Measurements from ENCODE around the gene DOCK9. TPM values are rescaled to one million over a fixed set of nuclear protein-coding genes. Genes with fewer than 3 reads are reported as not detected.

DOCK9 gene
- total RNA-seq, 1 experiment from 2014 or later, result 30.5 TPM

- H3K27me3 ChIP-seq (ENCODE audit: control insufficient read depth, insufficient read depth, low read length), result no peaks in the 10 kb centered on the region
- in situ Hi-C loops (cut with HindIII; ENCODE audit: low pct_unique_long_range_greater_than_20kb, low sequenced_read_pairs) (no loop called here), intact Hi-C loops (cut with micrococcal nuclease; ENCODE audit: unreplicated experiment) (loop anchor here (10.0 kb wide), 1 partner anchor 149 kb away; no protein-coding TSS in a partner anchor)
- no peak for TF ChIP-seq CTCF (IDR thresholded peaks at IDR 0.05)
- H3K4me1 ChIP-seq (ENCODE audit: control insufficient read depth, insufficient read depth, low read length), result no peaks in the 10 kb centered on the region
- no TSS peak for BruUV-seq (replicated peaks)
- no peaks in the 10 kb centered on the region for H3K9me3 ChIP-seq (ENCODE audit: control insufficient read depth, insufficient read depth, low read depth, low read length)
- no peak overlapping the region for H3K4me3 ChIP-seq (ENCODE audit: low read depth in 2 of 2, low read length in 2 of 2)
- ATAC-seq (no peak), DNase-seq (ENCODE audit: low read depth, low spot score) (no peak)
- H3K36me3 ChIP-seq (ENCODE audit: control insufficient read depth, insufficient read depth, low read length), result no peaks in the 10 kb centered on the region
- no peak overlapping the region for H3K27ac ChIP-seq (ENCODE audit: low read length)
- CTCF ChIA-PET, result interaction anchor here (1.3 kb wide), 1 partner anchor 170 kb away, joined by 3 read pairs; no protein-coding TSS in a partner anchor
- POLR2A ChIA-PET, result no interaction called here
Observed at GRCh38 chr13:98843482-98843877, 134.4 kb downstream of the DOCK9 start.

- BruUV-seq (replicated peaks), result no TSS peak
- intact Hi-C loops (cut with micrococcal nuclease; ENCODE audit: unreplicated experiment), result loop anchor here (10.0 kb wide), 1 partner anchor 148 kb away; no protein-coding TSS in a partner anchor
- ChIA-PET CTCF (interaction anchor here (1.3 kb wide), 1 partner anchor 169 kb away, joined by 3 read pairs; no protein-coding TSS in a partner anchor), POLR2A (no interaction called here)
- no peak overlapping the region for H3K4me3 ChIP-seq (ENCODE audit: low read depth in 2 of 2, low read length in 2 of 2)
- no peaks in the 10 kb centered on the region for H3K9me3 ChIP-seq (ENCODE audit: control insufficient read depth, insufficient read depth, low read depth, low read length)
- H3K36me3 ChIP-seq (ENCODE audit: control insufficient read depth, insufficient read depth, low read length), result no peaks in the 10 kb centered on the region
- ATAC-seq (peak; percentile 88), DNase-seq (ENCODE audit: low read depth, low spot score) (peak; percentile 54)
- no peak overlapping the region for H3K27ac ChIP-seq (ENCODE audit: low read length)
- in situ Hi-C loops (cut with HindIII; ENCODE audit: low pct_unique_long_range_greater_than_20kb, low sequenced_read_pairs), result no loop called here
- no peak for TF ChIP-seq POLR2AphosphoS5 (IDR thresholded peaks at IDR 0.05; ENCODE audit: low read depth, low read length)
- TF ChIP-seq CTCF (IDR thresholded peaks at IDR 0.05), result peak; percentile 80
- H3K27me3 ChIP-seq (ENCODE audit: control insufficient read depth, insufficient read depth, low read length), result no peaks in the 10 kb centered on the region
- no peaks in the 10 kb centered on the region for H3K4me1 ChIP-seq (ENCODE audit: control insufficient read depth, insufficient read depth, low read length)
Observed at GRCh38 chr13:98842858-98843481, 134.9 kb downstream of the DOCK9 start.

GRCh38 chr13:98842070-98842469 is 135.8 kb downstream of the DOCK9 start:
- intact Hi-C loops (cut with micrococcal nuclease; ENCODE audit: unreplicated experiment), result loop anchor here (10.0 kb wide), 1 partner anchor 147 kb away; no protein-coding TSS in a partner anchor
- DNase-seq (ENCODE audit: low read depth, low spot score) (no peak), ATAC-seq (no peak)
- in situ Hi-C loops (cut with HindIII; ENCODE audit: low pct_unique_long_range_greater_than_20kb, low sequenced_read_pairs), result no loop called here
- CTCF ChIA-PET, result no interaction called here
- POLR2A ChIA-PET, result no interaction called here
- no peak overlapping the region for H3K4me3 ChIP-seq (ENCODE audit: low read depth in 2 of 2, low read length in 2 of 2)
- no TSS peak for BruUV-seq (replicated peaks)
- no peaks in the 10 kb centered on the region for H3K9me3 ChIP-seq (ENCODE audit: control insufficient read depth, insufficient read depth, low read depth, low read length)
- H3K27me3 ChIP-seq (ENCODE audit: control insufficient read depth, insufficient read depth, low read length), result no peaks in the 10 kb centered on the region
- H3K27ac ChIP-seq (ENCODE audit: low read length), result no peak overlapping the region
- no peak for TF ChIP-seq REST (IDR thresholded peaks at IDR 0.05; ENCODE audit: insufficient read depth in 1 of 2, low read depth in 2 of 2, low read length in 1 of 2)
- no peak for TF ChIP-seq SIN3A (IDR thresholded peaks at IDR 0.05; ENCODE audit: borderline replicate concordance, insufficient read depth, low read depth, low read length)
- H3K4me1 ChIP-seq (ENCODE audit: control insufficient read depth, insufficient read depth, low read length), result no peaks in the 10 kb centered on the region
- H3K36me3 ChIP-seq (ENCODE audit: control insufficient read depth, insufficient read depth, low read length), result no peaks in the 10 kb centered on the region

Measured in Panc1 (cell line).